ENCODE measurements around the gene KMT2B.

The KMT2B gene

GRCh38 chr19:35775298-35776101 lies 57.7 kb downstream of the KMT2B start, which contains the start of gene ARHGAP33:
TSS of gene ARHGAP33 (plus strand) at chr19:35775564. CDS start at chr19:35775659, 95 bp downstream.
- Histone ChIP-seq H3K27me3 (ENCODE audit: insufficient read depth, low read length, poor library complexity) (no peaks in the 10 kb centered on the region), H3K4me3 (ENCODE audit: low read length) (peak within 1 kb of the TSS; percentile 47), H3K79me1 (ENCODE audit: low read length) (no peaks in the 10 kb centered on the region), H3K4ac (ENCODE audit: low read depth, low read length) (no peak within 1 kb of the TSS), H2BK15ac (replicated peaks; ENCODE audit: low read depth) (no peak within 1 kb of the TSS), H3K36me3 (ENCODE audit: control insufficient read depth, insufficient read depth, low read length) (no peaks in the 10 kb centered on the region), H3K23ac (ENCODE audit: low read length) (no peak within 1 kb of the TSS), H2BK120ac (ENCODE audit: low read depth, low read length) (no peak within 1 kb of the TSS), H3K9ac (ENCODE audit: low read length) (peak within 1 kb of the TSS; percentile 53), H4K8ac (ENCODE audit: low read depth, low read length) (no peak within 1 kb of the TSS), H3K4me2 (ENCODE audit: low read length) (peak within 1 kb of the TSS; percentile 19), H3K79me2 (ENCODE audit: control insufficient read depth, insufficient read depth, low read length) (no peaks in the 10 kb centered on the region), H3K18ac (ENCODE audit: low read length) (peak within 1 kb of the TSS; percentile 13), H3K27ac (ENCODE audit: low read depth, low read length) (no peak within 1 kb of the TSS), H2AK5ac (ENCODE audit: low read length) (no peak within 1 kb of the TSS), H3K56ac (ENCODE audit: low read length) (peak within 1 kb of the TSS; percentile 78), H3K4me1 (ENCODE audit: control insufficient read depth, low read depth, low read length) (peaks cover 8% of the 10 kb centered on the region), H4K5ac (ENCODE audit: low read length) (no peak within 1 kb of the TSS), H2BK5ac (ENCODE audit: low read length) (no peak within 1 kb of the TSS)
- DNase-seq, result peak; percentile 97
- WGBS (ENCODE audit: extremely low coverage, insufficient coverage, low lambda C conversion rate), result no CpG with 5 or more reads among the region's 82 CpGs

GRCh38 chr19:35776102-35776788 lies 58.4 kb downstream of the KMT2B start:
- Histone ChIP-seq H2BK5ac (ENCODE audit: low read length) (no peak overlapping the region), H3K18ac (ENCODE audit: low read length) (no peak overlapping the region), H3K4me1 (ENCODE audit: control insufficient read depth, low read depth, low read length) (peaks cover 8% of the 10 kb centered on the region), H3K79me1 (ENCODE audit: low read length) (no peaks in the 10 kb centered on the region), H3K36me3 (ENCODE audit: control insufficient read depth, insufficient read depth, low read length) (no peaks in the 10 kb centered on the region), H3K23ac (ENCODE audit: low read length) (no peak overlapping the region), H3K4me3 (ENCODE audit: low read length) (no peak overlapping the region), H3K27me3 (ENCODE audit: insufficient read depth, low read length, poor library complexity) (no peaks in the 10 kb centered on the region), H3K79me2 (ENCODE audit: control insufficient read depth, insufficient read depth, low read length) (no peaks in the 10 kb centered on the region), H3K27ac (ENCODE audit: low read depth, low read length) (no peak overlapping the region), H4K8ac (ENCODE audit: low read depth, low read length) (no peak overlapping the region), H3K4me2 (ENCODE audit: low read length) (no peak overlapping the region), H2AK5ac (ENCODE audit: low read length) (no peak overlapping the region), H2BK15ac (replicated peaks; ENCODE audit: low read depth) (no peak overlapping the region), H4K5ac (ENCODE audit: low read length) (no peak overlapping the region), H3K56ac (ENCODE audit: low read length) (peak overlapping the region; percentile 78), H2BK120ac (ENCODE audit: low read depth, low read length) (no peak overlapping the region), H3K4ac (ENCODE audit: low read depth, low read length) (no peak overlapping the region), H3K9ac (ENCODE audit: low read length) (peak overlapping the region; percentile 8)
- no CpG with 5 or more reads among the region's 13 CpGs for WGBS (ENCODE audit: extremely low coverage, insufficient coverage, low lambda C conversion rate)
- DNase-seq, result no peak

GRCh38 chr19:35777086-35777841 lies 59.5 kb downstream of the KMT2B start:
- Histone ChIP-seq H2BK5ac (ENCODE audit: low read length) (no peak overlapping the region), H4K8ac (ENCODE audit: low read depth, low read length) (no peak overlapping the region), H3K56ac (ENCODE audit: low read length) (peak overlapping the region; percentile 54), H3K4me3 (ENCODE audit: low read length) (no peak overlapping the region), H3K27me3 (ENCODE audit: insufficient read depth, low read length, poor library complexity) (no peaks in the 10 kb centered on the region), H3K18ac (ENCODE audit: low read length) (no peak overlapping the region), H3K36me3 (ENCODE audit: control insufficient read depth, insufficient read depth, low read length) (no peaks in the 10 kb centered on the region), H2AK5ac (ENCODE audit: low read length) (no peak overlapping the region), H4K5ac (ENCODE audit: low read length) (no peak overlapping the region), H3K79me2 (ENCODE audit: control insufficient read depth, insufficient read depth, low read length) (no peaks in the 10 kb centered on the region), H3K4ac (ENCODE audit: low read depth, low read length) (no peak overlapping the region), H3K9ac (ENCODE audit: low read length) (peak overlapping the region; percentile 32), H3K4me2 (ENCODE audit: low read length) (no peak overlapping the region), H3K79me1 (ENCODE audit: low read length) (no peaks in the 10 kb centered on the region), H2BK15ac (replicated peaks; ENCODE audit: low read depth) (no peak overlapping the region), H3K4me1 (ENCODE audit: control insufficient read depth, low read depth, low read length) (peaks cover 8% of the 10 kb centered on the region), H3K27ac (ENCODE audit: low read depth, low read length) (no peak overlapping the region), H3K23ac (ENCODE audit: low read length) (no peak overlapping the region), H2BK120ac (ENCODE audit: low read depth, low read length) (no peak overlapping the region)
- DNase-seq, result peak; percentile 83
- WGBS (ENCODE audit: extremely low coverage, insufficient coverage, low lambda C conversion rate), result no CpG with 5 or more reads among the region's 19 CpGs

- no peak overlapping the region for H4K5ac ChIP-seq (ENCODE audit: low read length)
- H2AK5ac ChIP-seq (ENCODE audit: low read length), result no peak overlapping the region
- H3K56ac ChIP-seq (ENCODE audit: low read length), result no peak overlapping the region
- no peaks in the 10 kb centered on the region for H3K79me1 ChIP-seq (ENCODE audit: low read length)
- H2BK120ac ChIP-seq (ENCODE audit: low read depth, low read length), result no peak overlapping the region
- no peak overlapping the region for H3K18ac ChIP-seq (ENCODE audit: low read length)
- H3K4me2 ChIP-seq (ENCODE audit: low read length), result no peak overlapping the region
- H3K9ac ChIP-seq (ENCODE audit: low read length), result no peak overlapping the region
- H2BK15ac ChIP-seq (replicated peaks; ENCODE audit: low read depth), result no peak overlapping the region
- H3K4ac ChIP-seq (ENCODE audit: low read depth, low read length), result no peak overlapping the region
- H3K4me1 ChIP-seq (ENCODE audit: control insufficient read depth, low read depth, low read length), result peaks cover 8% of the 10 kb centered on the region
- H2BK5ac ChIP-seq (ENCODE audit: low read length), result no peak overlapping the region
- WGBS (ENCODE audit: extremely low coverage, insufficient coverage, low lambda C conversion rate), result no CpG with 5 or more reads among the region's 7 CpGs
- no peak overlapping the region for H3K23ac ChIP-seq (ENCODE audit: low read length)
- no peak overlapping the region for H3K27ac ChIP-seq (ENCODE audit: low read depth, low read length)
- no peaks in the 10 kb centered on the region for H3K27me3 ChIP-seq (ENCODE audit: insufficient read depth, low read length, poor library complexity)
- no peak overlapping the region for H3K4me3 ChIP-seq (ENCODE audit: low read length)
- no peak for DNase-seq
- no peaks in the 10 kb centered on the region for H3K79me2 ChIP-seq (ENCODE audit: control insufficient read depth, insufficient read depth, low read length)
- H4K8ac ChIP-seq (ENCODE audit: low read depth, low read length), result no peak overlapping the region
- no peaks in the 10 kb centered on the region for H3K36me3 ChIP-seq (ENCODE audit: control insufficient read depth, insufficient read depth, low read length)
These were observed 60.2 kb downstream of the KMT2B start for GRCh38 chr19:35777961-35778360.

GRCh38 chr19:35779033-35779432 lies 61.2 kb downstream of the KMT2B start:
- no CpG with 5 or more reads among the region's 8 CpGs for WGBS (ENCODE audit: extremely low coverage, insufficient coverage, low lambda C conversion rate)
- Histone ChIP-seq H2AK5ac (ENCODE audit: low read length) (no peak overlapping the region), H3K27me3 (ENCODE audit: insufficient read depth, low read length, poor library complexity) (no peaks in the 10 kb centered on the region), H3K4me2 (ENCODE audit: low read length) (no peak overlapping the region), H3K9ac (ENCODE audit: low read length) (no peak overlapping the region), H3K4me3 (ENCODE audit: low read length) (no peak overlapping the region), H2BK5ac (ENCODE audit: low read length) (no peak overlapping the region), H2BK120ac (ENCODE audit: low read depth, low read length) (no peak overlapping the region), H3K4me1 (ENCODE audit: control insufficient read depth, low read depth, low read length) (peaks cover 8% of the 10 kb centered on the region), H3K56ac (ENCODE audit: low read length) (no peak overlapping the region), H4K5ac (ENCODE audit: low read length) (no peak overlapping the region), H3K23ac (ENCODE audit: low read length) (no peak overlapping the region), H3K36me3 (ENCODE audit: control insufficient read depth, insufficient read depth, low read length) (no peaks in the 10 kb centered on the region), H3K27ac (ENCODE audit: low read depth, low read length) (no peak overlapping the region), H2BK15ac (replicated peaks; ENCODE audit: low read depth) (no peak overlapping the region), H3K79me2 (ENCODE audit: control insufficient read depth, insufficient read depth, low read length) (no peaks in the 10 kb centered on the region), H4K8ac (ENCODE audit: low read depth, low read length) (no peak overlapping the region), H3K18ac (ENCODE audit: low read length) (no peak overlapping the region), H3K79me1 (ENCODE audit: low read length) (no peaks in the 10 kb centered on the region), H3K4ac (ENCODE audit: low read depth, low read length) (no peak overlapping the region)
- DNase-seq, result no peak

Data from mesendoderm (in vitro differentiated cells).